TTC549 (cell line): ENCODE data around the gene ZNF827.

Experiments
- FAIRE-seq: peaks from 2 replicates; lab custom pipeline; 2012; peaks lifted over from hg19 to GRCh38; lab: Jason Lieb, UNC

The ZNF827 gene, protein sequence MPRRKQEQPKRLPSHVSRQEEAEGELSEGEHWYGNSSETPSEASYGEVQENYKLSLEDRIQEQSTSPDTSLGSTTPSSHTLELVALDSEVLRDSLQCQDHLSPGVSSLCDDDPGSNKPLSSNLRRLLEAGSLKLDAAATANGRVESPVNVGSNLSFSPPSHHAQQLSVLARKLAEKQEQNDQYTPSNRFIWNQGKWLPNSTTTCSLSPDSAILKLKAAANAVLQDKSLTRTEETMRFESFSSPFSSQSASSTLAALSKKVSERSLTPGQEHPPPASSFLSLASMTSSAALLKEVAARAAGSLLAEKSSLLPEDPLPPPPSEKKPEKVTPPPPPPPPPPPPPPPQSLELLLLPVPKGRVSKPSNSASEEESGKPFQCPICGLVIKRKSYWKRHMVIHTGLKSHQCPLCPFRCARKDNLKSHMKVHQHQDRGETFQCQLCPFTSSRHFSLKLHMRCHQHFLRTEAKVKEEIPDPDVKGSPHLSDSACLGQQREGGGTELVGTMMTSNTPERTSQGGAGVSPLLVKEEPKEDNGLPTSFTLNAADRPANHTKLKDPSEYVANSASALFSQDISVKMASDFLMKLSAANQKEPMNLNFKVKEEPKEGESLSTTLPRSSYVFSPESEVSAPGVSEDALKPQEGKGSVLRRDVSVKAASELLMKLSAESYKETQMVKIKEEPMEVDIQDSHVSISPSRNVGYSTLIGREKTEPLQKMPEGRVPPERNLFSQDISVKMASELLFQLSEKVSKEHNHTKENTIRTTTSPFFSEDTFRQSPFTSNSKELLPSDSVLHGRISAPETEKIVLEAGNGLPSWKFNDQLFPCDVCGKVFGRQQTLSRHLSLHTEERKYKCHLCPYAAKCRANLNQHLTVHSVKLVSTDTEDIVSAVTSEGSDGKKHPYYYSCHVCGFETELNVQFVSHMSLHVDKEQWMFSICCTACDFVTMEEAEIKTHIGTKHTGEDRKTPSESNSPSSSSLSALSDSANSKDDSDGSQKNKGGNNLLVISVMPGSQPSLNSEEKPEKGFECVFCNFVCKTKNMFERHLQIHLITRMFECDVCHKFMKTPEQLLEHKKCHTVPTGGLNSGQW

GRCh38 chr4:145938618-145939440 is at the start of gene ZNF827:
ZNF827 (minus strand) TSS chr4:145938823; CDS start chr4:145938407, 416 bp downstream.
- no peak for FAIRE-seq

DNA sequence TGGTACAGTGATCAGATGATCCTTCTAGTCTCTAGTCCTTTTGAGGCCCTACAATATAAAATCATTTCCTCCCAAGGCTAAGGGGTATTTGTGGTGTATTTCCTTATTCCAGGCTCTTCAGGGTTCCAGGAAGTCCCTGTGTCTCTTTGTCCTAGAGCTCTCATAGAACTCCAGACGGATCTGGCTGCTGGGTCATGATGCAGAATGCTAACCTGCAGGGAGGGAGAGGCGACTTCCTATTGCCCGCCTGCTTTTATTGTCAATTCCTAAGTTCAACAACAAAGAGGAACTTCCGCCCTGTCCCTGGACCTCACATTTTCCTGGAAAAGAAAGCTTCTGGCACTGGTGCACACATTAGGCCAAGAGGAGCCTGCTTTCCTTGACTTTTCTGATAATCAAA is 45.9 kb upstream of the ZNF827 start:
- FAIRE-seq: no peak

DNA sequence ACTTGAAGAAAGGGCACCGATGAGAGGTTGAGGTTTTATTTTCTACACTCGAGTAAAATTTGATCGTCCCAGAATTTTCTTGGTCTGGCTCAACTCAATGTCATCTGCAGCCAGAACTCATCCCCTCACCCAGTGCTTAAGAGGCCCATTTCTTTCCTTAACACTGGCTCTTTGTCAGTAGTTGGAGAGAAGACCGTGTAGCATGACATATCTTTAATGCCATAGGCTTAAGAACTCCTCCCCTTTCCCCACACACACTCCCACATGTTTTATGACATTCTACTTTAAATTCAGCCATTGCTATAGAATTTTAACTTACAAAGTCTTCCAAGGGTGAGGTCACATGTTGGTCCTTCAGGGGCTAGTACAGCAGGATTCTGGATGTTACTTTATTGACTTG is 44.2 kb upstream of the ZNF827 start:
- no peak for FAIRE-seq

DNA sequence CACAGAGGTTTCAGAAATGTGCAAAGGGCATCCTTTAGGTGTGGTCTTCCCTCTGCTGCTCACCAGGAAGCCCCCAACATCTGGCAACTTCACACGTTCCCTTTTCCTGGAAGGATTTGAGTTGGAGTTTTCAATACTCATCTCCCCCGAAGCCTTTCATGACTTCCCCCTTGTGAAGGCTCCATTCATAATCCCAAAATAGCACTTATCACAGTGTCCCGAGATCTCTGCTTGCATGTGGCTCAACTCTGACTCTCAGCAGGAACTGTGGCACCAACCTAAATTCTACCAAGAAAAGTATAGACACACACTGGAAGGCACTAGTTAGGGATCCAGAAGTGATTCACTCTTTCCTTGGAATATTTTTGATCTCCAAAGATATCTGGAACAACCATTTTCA is 40.5 kb upstream of the ZNF827 start:
- no peak for FAIRE-seq

GRCh38 chr4:145976680-145977079 is 38.1 kb upstream of the ZNF827 start:
- FAIRE-seq: no peak

DNA sequence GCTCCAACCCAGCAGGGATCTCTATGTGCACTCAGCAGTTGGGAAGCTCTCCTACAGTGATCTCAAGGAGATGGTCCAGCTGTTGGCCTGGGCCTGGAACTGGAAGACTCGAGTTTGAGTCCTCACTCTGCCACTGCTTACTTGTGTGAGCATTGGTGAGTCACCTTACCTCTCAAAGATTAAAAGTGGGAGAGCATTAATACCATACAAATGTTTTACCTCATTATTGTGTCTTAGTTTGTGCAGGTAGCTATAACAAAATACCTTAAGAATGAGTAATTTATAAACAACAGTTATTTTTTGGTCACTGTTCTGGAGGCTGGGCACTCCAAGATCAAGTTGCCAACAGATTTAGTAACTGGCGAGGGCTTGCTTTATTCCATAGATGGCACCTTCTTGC is 21.4 kb upstream of the ZNF827 start:
- no peak for FAIRE-seq

GRCh38 chr4:145957302-145957701 is 18.7 kb upstream of the ZNF827 start:
- FAIRE-seq: no peak

DNA sequence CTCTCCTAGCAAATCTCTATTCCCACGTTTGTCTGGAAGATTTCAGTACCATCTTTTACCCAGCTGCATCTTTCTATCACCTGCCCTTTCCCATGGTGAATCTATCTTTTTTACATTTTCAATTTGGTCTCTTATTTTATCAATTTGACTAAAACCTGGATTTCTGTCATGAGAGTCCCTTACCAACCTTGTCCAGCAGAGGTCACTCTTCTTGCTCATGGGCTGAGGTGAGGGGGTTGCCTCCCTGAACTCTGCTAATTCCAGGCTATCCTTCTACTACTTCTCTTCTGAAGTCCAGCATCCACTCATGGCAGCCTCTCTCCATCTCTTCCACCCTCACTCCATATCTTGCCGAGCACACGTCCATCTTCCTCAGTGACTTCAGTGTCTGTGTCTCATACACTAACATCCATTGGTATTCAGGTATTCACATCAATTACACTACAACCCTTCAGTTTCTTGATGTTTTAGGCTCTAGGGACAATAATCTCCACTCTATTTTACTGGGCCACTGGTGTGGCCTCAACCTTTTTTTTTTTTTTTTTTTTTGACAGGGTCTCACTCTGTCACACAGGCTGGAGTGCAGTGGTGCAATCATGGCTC is 17.8 kb upstream of the ZNF827 start:
- FAIRE-seq: no peak

- FAIRE-seq: no peak
Observed at GRCh38 chr4:145954924-145955339, 16.3 kb upstream of the ZNF827 start.

- FAIRE-seq: no peak
Observed at GRCh38 chr4:145951931-145952330, 13.3 kb upstream of the ZNF827 start.

GRCh38 chr4:145945431-145946155 is 7.0 kb upstream of the ZNF827 start:
- no peak for FAIRE-seq

DNA sequence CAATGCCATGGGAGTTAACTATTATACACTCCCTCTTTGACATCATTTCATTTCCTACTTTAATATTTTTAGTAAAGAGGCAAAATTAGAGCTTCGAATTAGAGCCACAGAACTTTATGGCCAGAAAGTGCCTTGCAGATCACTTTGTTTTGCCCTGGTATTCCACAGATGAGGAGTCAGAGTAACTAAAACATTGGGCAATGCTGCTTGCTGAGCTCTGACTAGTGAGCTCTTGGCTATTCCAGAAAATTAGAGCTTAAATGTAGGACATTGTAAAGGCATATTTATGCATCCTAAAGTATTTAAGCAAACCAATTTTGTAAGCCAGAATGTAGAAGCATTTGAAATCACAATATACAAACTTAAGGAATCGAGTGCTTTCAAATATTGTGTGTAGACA is 6.3 kb upstream of the ZNF827 start:
- FAIRE-seq: no peak

DNA sequence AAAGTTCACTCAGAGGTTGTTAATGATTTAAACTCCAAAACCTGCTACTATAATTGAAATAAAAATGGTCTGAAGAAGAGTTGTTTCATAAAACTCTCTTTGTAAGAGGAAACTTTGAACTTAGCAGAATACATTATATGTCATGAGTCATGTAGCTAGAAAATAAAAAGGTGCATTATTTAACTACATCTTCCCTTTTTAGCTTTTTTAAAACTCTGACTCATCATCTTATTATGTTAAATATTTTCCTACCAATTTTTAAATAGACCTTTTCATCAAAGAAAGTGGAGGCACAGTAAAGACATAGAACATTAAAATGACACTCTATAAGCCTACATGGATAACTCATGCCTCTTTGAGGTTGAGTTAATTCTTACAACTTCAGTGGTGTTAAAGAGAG is 1.2 kb upstream of the ZNF827 start:
- FAIRE-seq: no peak

DNA sequence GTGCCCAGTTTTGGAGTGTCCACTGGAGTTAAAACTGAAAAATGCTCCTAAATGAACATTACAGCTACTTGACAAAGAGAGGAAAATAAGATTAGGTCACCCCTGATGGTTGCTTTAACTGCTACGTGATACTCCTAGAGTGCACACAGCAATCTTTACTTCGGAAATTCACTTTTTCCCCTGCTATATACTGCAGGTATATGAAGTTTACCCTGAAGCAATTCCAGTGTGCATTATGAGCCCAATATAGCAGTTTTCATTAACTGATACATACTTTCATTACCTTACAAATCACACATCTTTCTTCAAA is 773 bp upstream of the ZNF827 start:
- FAIRE-seq: no peak

GRCh38 chr4:145937971-145938611 is 532 bp downstream of the ZNF827 start:
- no peak for FAIRE-seq

- FAIRE-seq: no peak
Observed at GRCh38 chr4:145936997-145937901, 1.4 kb downstream of the ZNF827 start.

DNA sequence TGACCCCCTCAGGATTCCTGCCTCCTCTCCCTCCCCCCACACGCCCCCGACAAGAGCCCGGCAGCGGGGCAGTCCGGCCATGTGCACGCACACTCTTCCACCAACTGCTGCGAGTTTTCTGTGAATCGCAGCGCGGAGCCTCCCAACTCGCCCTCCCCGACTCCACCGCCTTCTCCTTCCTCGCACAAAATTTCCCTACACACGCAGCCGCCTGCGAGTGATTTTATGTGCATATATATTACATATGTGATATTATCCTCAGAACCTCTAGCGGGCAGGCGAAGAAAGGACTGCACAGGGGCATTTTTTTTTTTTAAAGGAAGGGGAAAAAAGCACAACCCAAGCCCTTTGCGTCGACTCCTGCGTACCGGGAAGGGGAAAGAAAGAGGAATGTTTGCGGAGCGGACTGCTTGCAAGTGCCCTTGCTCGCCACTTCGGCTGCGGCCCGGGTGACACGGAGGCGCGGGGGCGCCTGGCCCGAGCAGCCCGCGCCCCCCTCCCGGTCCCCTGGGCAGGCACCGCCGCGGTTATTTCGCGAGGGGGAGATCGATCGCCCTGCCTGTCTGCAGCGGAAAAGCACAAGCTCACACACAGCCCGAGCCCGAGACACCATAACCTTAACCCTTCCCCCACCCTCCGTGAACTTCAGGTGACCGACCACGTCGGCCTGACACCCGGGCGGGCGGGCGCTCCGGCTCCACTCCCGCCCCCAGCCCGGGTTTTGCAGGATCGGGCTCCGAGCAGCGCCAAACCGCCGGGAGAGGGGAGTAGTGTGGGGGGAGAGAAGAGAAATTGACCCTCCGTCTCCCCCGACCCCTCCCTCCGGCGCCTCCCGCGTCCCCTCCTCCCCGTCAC is 2.3 kb downstream of the ZNF827 start:
- FAIRE-seq: no peak
